Trophoblast cell (in vitro differentiated cells and primary cell): ENCODE results near the gene RHBDL2.
"Not testable (repeated sequence)": the region's sequence is repeated elsewhere in the genome, so short reads cannot be mapped to it uniquely, and the experiment has no call there.

Source experiments
- DNase-seq, 2 donors: peaks; one replicate each; pipeline ENCODE4 v3.0.0-alpha.2; 2016
- H2AFZ ChIP-seq: 2 replicates; pipeline ENCODE4 v1.6.1; 2013; ENCODE audit warnings: low read length, moderate library complexity, mild to moderate bottlenecking; ENCODE audit not compliant: insufficient read depth, poor library complexity
- H2AK5ac ChIP-seq: 2 replicates; pipeline ENCODE4 v1.6.1; 2013; ENCODE audit warnings: mild to moderate bottlenecking, low read length
- H2BK120ac ChIP-seq: 2 replicates; pipeline ENCODE4 v1.6.1; 2013; ENCODE audit warnings: low read length, mild to moderate bottlenecking, moderate library complexity; ENCODE audit not compliant: insufficient read depth, poor library complexity
- H2BK12ac ChIP-seq: 2 replicates; pipeline ENCODE4 v1.6.1; 2013; ENCODE audit warnings: mild to moderate bottlenecking, low read length, moderate library complexity
- H2BK5ac ChIP-seq: 2 replicates; pipeline ENCODE4 v1.6.1; 2013; ENCODE audit warnings: low read length, low read depth, moderate library complexity, mild to moderate bottlenecking; ENCODE audit not compliant: poor library complexity
- H3K14ac ChIP-seq: 2 replicates; pipeline ENCODE4 v1.6.1; 2013; ENCODE audit warnings: mild to moderate bottlenecking, low read length
- H3K18ac ChIP-seq: 2 replicates; pipeline ENCODE4 v1.6.1; 2013; ENCODE audit warnings: mild to moderate bottlenecking, low read length
- H3K23ac ChIP-seq: 2 replicates; pipeline ENCODE4 v1.6.1; 2013; ENCODE audit warnings: low read length
- H3K27ac ChIP-seq: 2 replicates; pipeline ENCODE4 v1.5.1; 2013; ENCODE audit warnings: low read depth, mild to moderate bottlenecking, inconsistent platforms, low read length, moderate library complexity
- H3K27me3 ChIP-seq: 2 replicates; pipeline ENCODE4 v1.6.1; 2013; ENCODE audit warnings: inconsistent platforms, mild to moderate bottlenecking, low read length, moderate library complexity; ENCODE audit not compliant: insufficient read depth
- H3K36me3 ChIP-seq, 2 experiments: 1 replicate in 1 of 2; 2 replicates in 1 of 2; pipeline ENCODE4 v1.6.1; 2013; ENCODE audit warnings: low read length in 2 of 2, mild to moderate bottlenecking in 2 of 2, moderate library complexity in 1 of 2; ENCODE audit not compliant: insufficient read depth in 2 of 2, control insufficient read depth in 1 of 2
- H3K4ac ChIP-seq: 2 replicates; pipeline ENCODE4 v1.6.1; 2013; ENCODE audit warnings: low read depth, mild to moderate bottlenecking, low read length, moderate library complexity
- H3K4me1 ChIP-seq, 2 experiments: 1 replicate in 1 of 2; 2 replicates in 1 of 2; pipeline ENCODE4 v1.6.1; 2013; ENCODE audit warnings: low read length in 2 of 2, mild to moderate bottlenecking in 2 of 2, moderate library complexity in 1 of 2; ENCODE audit not compliant: insufficient read depth in 2 of 2, control insufficient read depth in 1 of 2
- H3K4me2 ChIP-seq: 2 replicates; pipeline ENCODE4 v1.6.1; 2013; ENCODE audit warnings: inconsistent platforms, mild to moderate bottlenecking, low read length, moderate library complexity
- H3K4me3 ChIP-seq: 2 replicates; pipeline ENCODE4 v1.5.1; 2013; ENCODE audit warnings: mild to moderate bottlenecking, low read depth, low read length, inconsistent platforms
- H3K79me1 ChIP-seq: one replicate; pipeline ENCODE4 v1.6.1; 2013; ENCODE audit warnings: low read length
- H3K79me2 ChIP-seq: 2 replicates; pipeline ENCODE4 v1.6.1; 2013; ENCODE audit warnings: low read length, mild to moderate bottlenecking; ENCODE audit not compliant: control insufficient read depth, insufficient read depth, poor library complexity
- H3K9ac ChIP-seq: 2 replicates; pipeline ENCODE4 v1.6.1; 2013; ENCODE audit warnings: mild to moderate bottlenecking, low read length
- H3K9me3 ChIP-seq: 2 replicates; pipeline ENCODE4 v1.6.1; 2013; ENCODE audit warnings: low read depth, mild to moderate bottlenecking, control low read depth, inconsistent platforms, low read length; ENCODE audit not compliant: insufficient read depth
- H4K12ac ChIP-seq: 2 replicates; pipeline ENCODE4 v1.6.1; 2013; ENCODE audit warnings: low read depth, mild to moderate bottlenecking, low read length, moderate library complexity
- H4K8ac ChIP-seq: 2 replicates; pipeline ENCODE4 v1.6.1; 2013; ENCODE audit warnings: low read depth, mild to moderate bottlenecking, low read length, moderate library complexity
- H4K91ac ChIP-seq: one replicate; pipeline ENCODE4 v1.6.1; 2013; ENCODE audit warnings: low read depth, mild to moderate bottlenecking, low read length, moderate library complexity
- WGBS: extraction: QIAGEN DNeasy Blood & Tissue Kit; methylation state at CpG from one replicate; pipeline ENCODE4 v1.1.7; 2013; ENCODE audit warnings: missing lambda C conversion rate; ENCODE audit not compliant: insufficient read length, insufficient coverage; ENCODE audit errors: extremely low coverage; 5-methylcytosine and 5-hydroxymethylcytosine counted together

Gene RHBDL2

DNA sequence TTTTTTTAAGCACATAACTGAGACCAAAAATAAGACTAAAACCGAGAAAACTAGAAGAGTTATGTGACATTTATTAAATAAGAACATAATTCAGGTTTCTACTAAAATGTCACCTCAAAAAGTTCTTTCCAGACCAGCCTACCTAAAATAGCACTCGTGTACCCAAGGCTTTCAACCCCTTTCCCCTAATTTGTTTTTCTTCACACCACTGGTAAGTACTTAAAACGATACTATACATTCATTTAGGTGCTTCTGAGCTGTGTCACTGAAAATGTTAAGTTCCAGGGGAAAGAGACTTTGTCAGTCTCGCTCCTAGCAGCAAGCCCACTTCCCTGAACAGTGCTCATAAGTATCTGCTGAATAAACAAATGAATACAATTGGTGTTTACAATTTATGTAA, 88.8 kb downstream of the RHBDL2 start:
- H4K8ac ChIP-seq = no peak overlapping the region
- no CpG with 5 or more reads among the region's 4 CpGs for WGBS
- H3K79me2 ChIP-seq = peaks cover 3% of the 10 kb centered on the region
- no peak overlapping the region for H3K4ac ChIP-seq
- DNase-seq = no peak
- no peaks in the 10 kb centered on the region for H3K9me3 ChIP-seq
- H2AFZ ChIP-seq = no peak overlapping the region
- no peak overlapping the region for H3K4me2 ChIP-seq
- no peak overlapping the region for H4K91ac ChIP-seq
- no peak overlapping the region for H3K23ac ChIP-seq
- peaks cover 12 to 25% of the 10 kb centered on the region in 2 experiments for H3K36me3 ChIP-seq
- no peak overlapping the region for H2AK5ac ChIP-seq
- H2BK5ac ChIP-seq = no peak overlapping the region
- no peak overlapping the region for H3K27ac ChIP-seq
- H3K9ac ChIP-seq = no peak overlapping the region
- H2BK12ac ChIP-seq = no peak overlapping the region
- H3K14ac ChIP-seq = no peak overlapping the region
- H3K27me3 ChIP-seq = no peaks in the 10 kb centered on the region
- no peak overlapping the region for H2BK120ac ChIP-seq
- no peak overlapping the region for H3K4me3 ChIP-seq
- no peak overlapping the region for H3K18ac ChIP-seq
- H4K12ac ChIP-seq = no peak overlapping the region
- H3K79me1 ChIP-seq = no peaks in the 10 kb centered on the region
- no peaks in the 10 kb centered on the region for H3K4me1 ChIP-seq

DNA sequence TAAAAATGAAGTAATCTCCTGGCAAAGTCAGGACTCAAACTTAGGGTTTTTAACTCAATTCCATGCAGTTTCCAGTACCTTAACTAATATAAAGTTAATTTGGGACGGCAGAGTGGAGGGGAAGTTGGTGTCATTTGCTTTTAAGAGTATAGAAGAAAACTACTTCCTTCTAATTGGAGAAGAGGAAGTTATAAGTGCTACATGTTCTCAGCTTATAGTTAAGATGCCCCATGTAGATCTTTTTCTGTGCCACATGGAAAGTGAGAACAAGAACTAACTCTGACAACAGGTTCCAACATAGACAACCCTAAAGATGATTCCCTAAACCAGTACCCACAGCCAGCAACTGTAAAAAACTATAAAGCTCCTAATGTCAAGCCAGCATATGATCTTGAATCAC, 93.6 kb downstream of the RHBDL2 start:
- no peak overlapping the region for H3K27ac ChIP-seq
- H2BK12ac ChIP-seq = no peak overlapping the region
- no peak overlapping the region for H3K14ac ChIP-seq
- no peak overlapping the region for H4K8ac ChIP-seq
- H4K12ac ChIP-seq = no peak overlapping the region
- no peak for DNase-seq
- H3K36me3 ChIP-seq = peaks cover 18 to 27% of the 10 kb centered on the region in 2 experiments
- no peak overlapping the region for H2AK5ac ChIP-seq
- H3K9me3 ChIP-seq = no peaks in the 10 kb centered on the region
- H2BK120ac ChIP-seq = no peak overlapping the region
- no peak overlapping the region for H3K4me3 ChIP-seq
- no peak overlapping the region for H3K4me2 ChIP-seq
- H3K23ac ChIP-seq = no peak overlapping the region
- H3K18ac ChIP-seq = no peak overlapping the region
- no peaks in the 10 kb centered on the region for H3K27me3 ChIP-seq
- no peak overlapping the region for H4K91ac ChIP-seq
- no CpG with 5 or more reads among the region's 1 CpG for WGBS
- no peak overlapping the region for H2BK5ac ChIP-seq
- no peaks in the 10 kb centered on the region for H3K79me1 ChIP-seq
- no peaks in the 10 kb centered on the region for H3K79me2 ChIP-seq
- peaks cover 0 to 2% of the 10 kb centered on the region in 2 experiments for H3K4me1 ChIP-seq
- no peak overlapping the region for H3K9ac ChIP-seq
- H3K4ac ChIP-seq = no peak overlapping the region
- H2AFZ ChIP-seq = no peak overlapping the region

DNA sequence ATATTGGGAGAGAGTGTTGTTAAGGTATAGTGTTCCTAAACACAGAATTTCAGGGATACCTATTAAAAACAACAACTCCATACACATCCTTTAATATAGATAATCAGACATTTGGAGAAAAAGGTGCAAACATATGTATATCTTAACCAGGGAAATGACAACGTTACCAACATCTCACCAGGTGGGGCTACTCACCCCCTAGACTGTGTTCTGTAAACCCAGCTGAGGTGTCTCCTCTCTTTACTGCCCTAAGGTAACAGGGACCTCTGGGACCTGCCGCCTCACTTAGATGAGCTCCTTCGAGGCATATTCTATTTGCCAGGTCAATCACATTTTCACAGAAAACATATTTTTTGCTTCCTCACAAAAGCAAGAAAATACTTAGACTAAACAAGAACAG, 95.4 kb downstream of the RHBDL2 start:
- no peaks in the 10 kb centered on the region for H3K27me3 ChIP-seq
- H2AFZ ChIP-seq = no peak overlapping the region
- H3K27ac ChIP-seq = no peak overlapping the region
- no peak overlapping the region for H2BK12ac ChIP-seq
- H2AK5ac ChIP-seq = no peak overlapping the region
- no peak overlapping the region for H3K4me3 ChIP-seq
- H3K9ac ChIP-seq = no peak overlapping the region
- H3K36me3 ChIP-seq = peaks cover 23 to 25% of the 10 kb centered on the region in 2 experiments
- no peak overlapping the region for H4K91ac ChIP-seq
- H3K4me2 ChIP-seq = no peak overlapping the region
- no peak for DNase-seq
- H3K18ac ChIP-seq = no peak overlapping the region
- peaks cover 0 to 2% of the 10 kb centered on the region in 2 experiments for H3K4me1 ChIP-seq
- H3K79me2 ChIP-seq = no peaks in the 10 kb centered on the region
- no CpG with 5 or more reads among the region's 3 CpGs for WGBS
- H2BK5ac ChIP-seq = no peak overlapping the region
- no peak overlapping the region for H3K4ac ChIP-seq
- H3K23ac ChIP-seq = no peak overlapping the region
- H4K8ac ChIP-seq = no peak overlapping the region
- no peak overlapping the region for H3K14ac ChIP-seq
- no peak overlapping the region for H4K12ac ChIP-seq
- no peaks in the 10 kb centered on the region for H3K9me3 ChIP-seq
- H2BK120ac ChIP-seq = no peak overlapping the region
- no peaks in the 10 kb centered on the region for H3K79me1 ChIP-seq

DNA sequence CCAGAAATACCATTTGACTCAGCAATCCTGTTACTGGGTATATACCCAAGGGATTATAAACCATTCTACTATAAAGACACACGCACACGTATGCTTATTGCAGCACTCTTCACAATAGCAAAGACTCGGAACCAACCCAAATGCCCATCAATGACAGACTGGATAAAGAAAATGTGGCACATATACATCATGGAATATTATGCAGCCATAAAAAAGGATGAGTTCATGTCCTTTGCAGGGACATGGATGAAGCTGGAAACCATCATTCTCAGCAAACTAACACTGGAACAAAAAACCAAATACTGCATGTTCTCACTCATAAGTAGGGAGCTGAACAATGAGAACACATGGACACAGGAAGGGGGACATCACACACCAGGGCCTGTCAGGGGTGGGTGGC, 96.5 kb downstream of the RHBDL2 start:
- H3K79me1 ChIP-seq, H2AFZ ChIP-seq, H3K14ac ChIP-seq, H3K4me2 ChIP-seq, H3K9ac ChIP-seq, H3K4ac ChIP-seq, H3K27ac ChIP-seq, H4K8ac ChIP-seq, DNase-seq, H3K18ac ChIP-seq, H2BK120ac ChIP-seq, H3K27me3 ChIP-seq, H3K4me3 ChIP-seq, H2BK12ac ChIP-seq, H4K91ac ChIP-seq, H3K79me2 ChIP-seq, H3K23ac ChIP-seq, H2BK5ac ChIP-seq, H4K12ac ChIP-seq, H3K4me1 ChIP-seq, H2AK5ac ChIP-seq, H3K9me3 ChIP-seq: not testable (repeated sequence)
- peaks cover 21 to 23% of the 10 kb centered on the region in 2 experiments for H3K36me3 ChIP-seq
- no CpG with 5 or more reads among the region's 3 CpGs for WGBS
